ENCODE data around the gene SIGLEC8.

- no peak for TF ChIP-seq EZH2phosphoT487 (IDR thresholded peaks at IDR 0.05; ENCODE audit: insufficient read depth, low read depth)
- no peak for TF ChIP-seq EZH2 (IDR thresholded peaks at IDR 0.05; ENCODE audit: insufficient read depth, poor library complexity, severe bottlenecking)
These were observed 30.9 kb upstream of the SIGLEC8 start for GRCh38 chr19:51489113-51489512.
